Smooth muscle cell (in vitro differentiated cells): ENCODE results near the gene PPP4C. TPM values are rescaled to one million over a fixed set of nuclear protein-coding genes. Genes with fewer than 3 reads are reported as not detected.

Source experiments
- DNase-seq: peaks from one replicate; lab custom pipeline; 2025; ENCODE audit not compliant: unreplicated experiment; lab: John Stamatoyannopoulos, UW
- H2AFZ ChIP-seq: fragments of 200-600 bp; sonication (generic); 2 replicates; pipeline ENCODE4 v1.6.0; 2016; ENCODE audit warnings: antibody characterized with exemption, low read depth, mild to moderate bottlenecking
- H3F3A ChIP-seq: fragments of 200-600 bp; sonication (generic); 2 replicates; pipeline ENCODE4 v1.6.0; 2017; ENCODE audit warnings: antibody characterized with exemption, low read depth
- H3K27ac ChIP-seq: fragments of 200-600 bp; sonication (generic); 2 replicates; pipeline ENCODE4 v1.5.1; 2016; ENCODE audit warnings: low read depth, mild to moderate bottlenecking
- H3K27me3 ChIP-seq: fragments of 200-600 bp; sonication (generic); 2 replicates; pipeline ENCODE4 v1.6.1; 2016; ENCODE audit warnings: low read depth, mild to moderate bottlenecking
- H3K36me3 ChIP-seq: fragments of 200-600 bp; sonication (generic); 2 replicates; pipeline ENCODE4 v1.5.1; 2016; ENCODE audit warnings: low read depth
- H3K4me1 ChIP-seq: fragments of 200-600 bp; sonication (generic); 2 replicates; pipeline ENCODE4 v1.5.1; 2016; ENCODE audit warnings: low read depth
- H3K4me2 ChIP-seq: fragments of 200-600 bp; sonication (generic); 2 replicates; pipeline ENCODE4 v1.6.0; 2016; ENCODE audit warnings: mild to moderate bottlenecking
- H3K4me3 ChIP-seq: fragments of 200-600 bp; sonication (generic); 2 replicates; pipeline ENCODE4 v1.5.1; 2016; ENCODE audit warnings: mild to moderate bottlenecking
- H3K79me2 ChIP-seq: fragments of 200-600 bp; sonication (generic); 2 replicates; pipeline ENCODE4 v1.6.0; 2016; ENCODE audit warnings: low read depth, mild to moderate bottlenecking
- H3K9ac ChIP-seq: fragments of 200-600 bp; sonication (generic); 2 replicates; pipeline ENCODE4 v1.6.0; 2016; ENCODE audit warnings: low read depth
- H3K9me3 ChIP-seq: fragments of 200-600 bp; sonication (generic); replicated peaks from 2 replicates; pipeline ENCODE4 v1.5.1; 2016; ENCODE audit warnings: low read depth
- H4K20me1 ChIP-seq: fragments of 200-600 bp; sonication (generic); 2 replicates; pipeline ENCODE4 v1.6.0; 2016; ENCODE audit warnings: low read depth
- CTCF ChIP-seq: fragments of 200-600 bp; sonication (generic); IDR thresholded peaks from 2 replicates; pipeline ENCODE4 v1.5.1; 2017; ENCODE audit warnings: borderline replicate concordance, mild to moderate bottlenecking, antibody characterized with exemption; ENCODE audit not compliant: insufficient read depth, poor library complexity, severe bottlenecking
- WGBS: methylation state at CpG from one replicate; pipeline ENCODE4 v1.1.7; 2016; ENCODE audit warnings: low lambda C conversion rate; 5-methylcytosine and 5-hydroxymethylcytosine counted together
- polyA plus RNA-seq: library from polyadenylated mRNA; unstranded; fragments of >200 nt; fragmentation: Nextera tagmentation; extraction: Ambion mirVana; gene quantifications from 2 replicates; pipeline ENCODE4 v1.2.1, GENCODE V29; 2016
- total RNA-seq: library from RNA; depleted of rRNA; stranded (reverse); fragments of >200 nt; gene quantifications from 2 replicates; pipeline ENCODE4 v1.2.3, GENCODE V29; 2014

The PPP4C gene
- total and polyA plus RNA-seq, 2 experiments from 2014 or later = 111 to 224 TPM

GRCh38 chr16:30085247-30085646 lies 9.5 kb downstream of the PPP4C start:
- peaks cover 12% of the 10 kb centered on the region for H3F3A ChIP-seq
- H4K20me1 ChIP-seq = peaks cover 21% of the 10 kb centered on the region
- H3K79me2 ChIP-seq = peaks cover 2% of the 10 kb centered on the region
- H3K9me3 ChIP-seq = no peaks in the 10 kb centered on the region
- no peaks in the 10 kb centered on the region for H3K4me1 ChIP-seq
- no peak for TF ChIP-seq CTCF
- 90% methylated on average over 3 of the region's 3 CpGs for WGBS
- no peaks in the 10 kb centered on the region for H3K36me3 ChIP-seq
- no peaks in the 10 kb centered on the region for H3K27me3 ChIP-seq
- H3K27ac ChIP-seq = no peak overlapping the region
- no peak overlapping the region for H2AFZ ChIP-seq
- no peak for DNase-seq
- H3K9ac ChIP-seq = no peak overlapping the region
- no peak overlapping the region for H3K4me3 ChIP-seq
- no peak overlapping the region for H3K4me2 ChIP-seq

- WGBS = 82% methylated on average over 5 of the region's 6 CpGs
These were observed 10.0 kb downstream of the PPP4C start for GRCh38 chr16:30085820-30086219.

GRCh38 chr16:30086291-30087140 lies 10.7 kb downstream of the PPP4C start:
- no peaks in the 10 kb centered on the region for H3K79me2 ChIP-seq
- no peaks in the 10 kb centered on the region for H3K27me3 ChIP-seq
- no peak for TF ChIP-seq CTCF
- H3K4me1 ChIP-seq = peaks cover 6% of the 10 kb centered on the region
- H3K4me2 ChIP-seq = no peak overlapping the region
- no peak for DNase-seq
- peaks cover 17% of the 10 kb centered on the region for H3F3A ChIP-seq
- no peaks in the 10 kb centered on the region for H3K36me3 ChIP-seq
- H2AFZ ChIP-seq = no peak overlapping the region
- no peaks in the 10 kb centered on the region for H3K9me3 ChIP-seq
- WGBS = 97% methylated on average over 27 of the region's 27 CpGs
- H3K27ac ChIP-seq = no peak overlapping the region
- peaks cover 11% of the 10 kb centered on the region for H4K20me1 ChIP-seq
- no peak overlapping the region for H3K4me3 ChIP-seq
- H3K9ac ChIP-seq = no peak overlapping the region

More at GRCh38 chr16:30085820-30086219, 10.0 kb downstream of the PPP4C start:
- no peaks in the 10 kb centered on the region for H3K9me3 ChIP-seq
- no peak overlapping the region for H3K4me2 ChIP-seq
- H3K4me1 ChIP-seq = no peaks in the 10 kb centered on the region
- DNase-seq = no peak
- H2AFZ ChIP-seq = no peak overlapping the region
- no peaks in the 10 kb centered on the region for H3K36me3 ChIP-seq
- no peak overlapping the region for H3K4me3 ChIP-seq
- peaks cover 17% of the 10 kb centered on the region for H3F3A ChIP-seq
- H3K27ac ChIP-seq = no peak overlapping the region
- H3K79me2 ChIP-seq = no peaks in the 10 kb centered on the region
- H3K9ac ChIP-seq = no peak overlapping the region
- H3K27me3 ChIP-seq = no peaks in the 10 kb centered on the region
- no peak for TF ChIP-seq CTCF
- H4K20me1 ChIP-seq = peaks cover 18% of the 10 kb centered on the region
